ENCODE measurements around the gene UNC79. TPM values are rescaled to one million over a fixed set of nuclear protein-coding genes. Genes with fewer than 3 reads are reported as not detected.
"Not testable (repeated sequence)": the region's sequence is repeated elsewhere in the genome, so short reads cannot be mapped to it uniquely, and the experiment has no call there.

Gene UNC79
- polyA plus RNA-seq (2013, experiment 1 of 2), result 0.77 TPM
- polyA plus RNA-seq (2013, experiment 2 of 2), result 0.56 TPM

DNA sequence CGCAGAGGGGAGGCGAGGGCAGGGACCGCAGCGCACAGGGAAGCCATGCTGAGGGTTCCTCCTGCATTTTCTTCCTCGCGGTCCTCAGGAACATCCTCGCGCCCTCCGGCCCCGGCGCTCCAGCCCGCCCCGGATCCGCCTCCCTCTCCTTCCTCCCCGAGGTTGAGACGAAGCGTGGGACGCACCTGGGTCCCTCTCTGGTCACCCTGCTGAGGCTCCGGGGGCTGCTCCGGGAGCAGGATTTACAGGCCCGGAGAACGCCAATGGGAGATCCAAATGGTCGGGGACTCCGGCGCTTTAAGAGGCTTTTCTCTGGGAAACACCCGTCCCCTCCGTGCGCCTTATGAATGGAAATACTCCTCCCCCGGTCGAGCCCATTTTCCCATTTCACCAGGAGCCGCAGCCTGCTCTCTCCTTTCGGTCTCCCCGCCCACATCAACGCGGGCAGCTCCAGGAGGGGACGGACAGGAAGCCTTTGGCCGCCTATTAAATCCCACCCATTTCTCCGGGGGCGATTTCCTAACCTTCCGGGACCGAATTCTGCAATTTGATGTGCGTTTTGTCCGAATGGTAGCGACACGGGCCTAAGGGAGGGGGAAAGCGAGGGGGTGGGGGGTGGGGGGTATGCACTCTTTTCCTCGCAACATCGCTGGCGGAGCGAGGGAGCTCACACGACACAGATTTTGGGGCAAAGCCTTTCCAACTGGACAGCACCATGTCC is at the start of gene UNC79:
UNC79 (plus strand) TSS at position 625 of the 721 bp plus-strand sequence; CDS start at position 716, 91 bp downstream.
- H3K4me3 ChIP-seq (ENCODE audit: extremely low read depth, insufficient read depth, low read length, poor library complexity, severe bottlenecking), result peak within 1 kb of the TSS; percentile 40
- no peaks in the 10 kb centered on the region for H3K36me3 ChIP-seq (ENCODE audit: control insufficient read depth, insufficient read depth, low read length)
- H3K4me1 ChIP-seq (ENCODE audit: control insufficient read depth, insufficient read depth, low read length, poor library complexity, severe bottlenecking), result no peaks in the 10 kb centered on the region
- H3K9me3 ChIP-seq (ENCODE audit: control insufficient read depth, low read length), result no peaks in the 10 kb centered on the region
- WGBS, 2 experiments (ENCODE audit: insufficient coverage in 2 of 2), result 0 to 1% methylated on average over 17 to 35 of the region's 51 CpGs
- no peak within 1 kb of the TSS for H3K27ac ChIP-seq (ENCODE audit: low read depth, low read length, severe bottlenecking)

- Histone ChIP-seq H3K4me1 (ENCODE audit: control insufficient read depth, insufficient read depth, low read length, poor library complexity, severe bottlenecking) (no peaks in the 10 kb centered on the region), H3K4me3 (ENCODE audit: extremely low read depth, insufficient read depth, low read length, poor library complexity, severe bottlenecking) (no peak overlapping the region), H3K27ac (ENCODE audit: low read depth, low read length, severe bottlenecking) (no peak overlapping the region), H3K36me3 (ENCODE audit: control insufficient read depth, insufficient read depth, low read length) (no peaks in the 10 kb centered on the region), H3K9me3 (ENCODE audit: control insufficient read depth, low read length) (no peaks in the 10 kb centered on the region)
- WGBS, 2 experiments (ENCODE audit: insufficient coverage in 2 of 2), result 85 to 100% methylated on average over 1 of the region's 1 CpG
Observed at GRCh38 chr14:93381644-93382043, 49.1 kb upstream of the UNC79 start.

DNA sequence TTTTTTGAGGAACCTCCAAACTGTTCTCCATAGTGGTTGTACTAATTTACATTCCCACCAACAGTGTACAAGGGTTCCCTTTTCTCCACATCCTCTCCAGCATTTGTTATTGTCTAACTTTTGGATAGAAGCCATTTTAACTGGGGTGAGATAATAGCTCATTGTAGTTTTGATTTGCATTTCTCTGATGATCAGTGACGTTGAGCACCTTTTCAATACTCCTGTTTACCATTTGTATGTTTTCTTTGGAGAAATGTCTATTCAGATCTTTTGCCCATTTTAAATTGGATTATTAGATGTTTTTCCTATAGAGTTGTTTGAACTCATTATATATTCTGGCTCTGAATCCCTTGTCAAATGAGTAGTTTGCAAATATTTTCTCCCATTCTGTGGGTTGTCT is 46.5 kb upstream of the UNC79 start:
- H3K4me3 ChIP-seq (ENCODE audit: extremely low read depth, insufficient read depth, low read length, poor library complexity, severe bottlenecking); H3K4me1 ChIP-seq (ENCODE audit: control insufficient read depth, insufficient read depth, low read length, poor library complexity, severe bottlenecking); H3K27ac ChIP-seq (ENCODE audit: low read depth, low read length, severe bottlenecking); H3K36me3 ChIP-seq (ENCODE audit: control insufficient read depth, insufficient read depth, low read length); H3K9me3 ChIP-seq (ENCODE audit: control insufficient read depth, low read length): not testable (repeated sequence)
- 100% methylated on average over 1 of the region's 1 CpG; no CpG with 5 or more reads in 1 of the 2 experiments for WGBS, 2 experiments (ENCODE audit: insufficient coverage in 2 of 2)

- H3K27ac ChIP-seq (ENCODE audit: low read depth, low read length, severe bottlenecking), result no peak overlapping the region
- no peak overlapping the region for H3K4me3 ChIP-seq (ENCODE audit: extremely low read depth, insufficient read depth, low read length, poor library complexity, severe bottlenecking)
- H3K4me1 ChIP-seq (ENCODE audit: control insufficient read depth, insufficient read depth, low read length, poor library complexity, severe bottlenecking), result no peaks in the 10 kb centered on the region
- H3K36me3 ChIP-seq (ENCODE audit: control insufficient read depth, insufficient read depth, low read length), result no peaks in the 10 kb centered on the region
- no peaks in the 10 kb centered on the region for H3K9me3 ChIP-seq (ENCODE audit: control insufficient read depth, low read length)
Observed at GRCh38 chr14:93395231-93395630, 35.5 kb upstream of the UNC79 start.

GRCh38 chr14:93396456-93396855 is 34.3 kb upstream of the UNC79 start:
- no CpG with 5 or more reads among the region's 1 CpG for WGBS, 2 experiments (ENCODE audit: insufficient coverage in 2 of 2)
- Histone ChIP-seq H3K4me3 (ENCODE audit: extremely low read depth, insufficient read depth, low read length, poor library complexity, severe bottlenecking) (no peak overlapping the region), H3K4me1 (ENCODE audit: control insufficient read depth, insufficient read depth, low read length, poor library complexity, severe bottlenecking) (no peaks in the 10 kb centered on the region), H3K27ac (ENCODE audit: low read depth, low read length, severe bottlenecking) (no peak overlapping the region), H3K9me3 (ENCODE audit: control insufficient read depth, low read length) (no peaks in the 10 kb centered on the region), H3K36me3 (ENCODE audit: control insufficient read depth, insufficient read depth, low read length) (no peaks in the 10 kb centered on the region)

- Histone ChIP-seq H3K27ac (ENCODE audit: low read depth, low read length, severe bottlenecking) (no peak overlapping the region), H3K4me3 (ENCODE audit: extremely low read depth, insufficient read depth, low read length, poor library complexity, severe bottlenecking) (no peak overlapping the region), H3K4me1 (ENCODE audit: control insufficient read depth, insufficient read depth, low read length, poor library complexity, severe bottlenecking) (no peaks in the 10 kb centered on the region), H3K36me3 (ENCODE audit: control insufficient read depth, insufficient read depth, low read length) (no peaks in the 10 kb centered on the region), H3K9me3 (ENCODE audit: control insufficient read depth, low read length) (no peaks in the 10 kb centered on the region)
Observed at GRCh38 chr14:93398491-93398890, 32.2 kb upstream of the UNC79 start.

DNA sequence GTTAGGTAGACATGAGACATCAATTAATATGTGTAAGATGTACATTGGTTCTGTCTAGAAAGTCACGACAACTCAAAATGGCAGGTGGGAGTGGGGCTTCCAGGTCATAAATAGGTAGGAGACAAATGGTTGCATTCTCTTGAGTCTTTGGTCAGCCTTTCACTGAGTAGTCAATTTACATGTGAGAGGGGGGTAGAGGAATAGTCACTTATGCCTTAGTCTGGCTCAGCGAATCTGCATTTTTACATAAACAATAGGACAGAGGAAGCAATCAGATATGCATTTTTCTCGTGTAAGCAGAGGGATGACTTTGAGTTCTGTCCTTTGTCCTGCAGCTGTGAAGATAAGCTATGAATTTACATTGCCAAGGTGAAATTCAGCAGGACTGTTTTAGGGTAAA is 27.8 kb upstream of the UNC79 start:
- no peaks in the 10 kb centered on the region for H3K9me3 ChIP-seq (ENCODE audit: control insufficient read depth, low read length)
- no peak overlapping the region for H3K4me3 ChIP-seq (ENCODE audit: extremely low read depth, insufficient read depth, low read length, poor library complexity, severe bottlenecking)
- no peaks in the 10 kb centered on the region for H3K4me1 ChIP-seq (ENCODE audit: control insufficient read depth, insufficient read depth, low read length, poor library complexity, severe bottlenecking)
- 39 to 70% methylated on average over 1 to 3 of the region's 3 CpGs for WGBS, 2 experiments (ENCODE audit: insufficient coverage in 2 of 2)
- H3K27ac ChIP-seq (ENCODE audit: low read depth, low read length, severe bottlenecking), result no peak overlapping the region
- no peaks in the 10 kb centered on the region for H3K36me3 ChIP-seq (ENCODE audit: control insufficient read depth, insufficient read depth, low read length)

DNA sequence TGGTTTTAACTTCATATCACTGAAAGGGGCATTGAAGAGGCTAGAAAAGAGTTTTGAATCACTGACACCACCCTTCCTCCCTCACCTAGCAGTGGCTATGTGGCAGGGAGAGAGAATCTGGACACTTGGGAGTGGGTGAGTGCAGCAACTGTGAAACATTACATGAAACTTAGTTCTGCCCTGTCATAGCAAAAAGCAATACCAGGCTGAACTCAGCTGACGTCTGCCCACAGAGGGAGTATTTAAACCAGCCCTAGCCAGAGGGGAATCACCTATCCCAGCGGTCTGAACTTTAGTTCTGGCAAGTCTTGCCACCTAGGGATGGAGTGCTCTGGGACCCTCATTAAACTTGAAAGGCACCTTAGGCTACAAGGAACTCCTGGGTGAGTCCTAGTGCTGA is 20.7 kb upstream of the UNC79 start:
- Histone ChIP-seq H3K4me3 (ENCODE audit: extremely low read depth, insufficient read depth, low read length, poor library complexity, severe bottlenecking) (no peak overlapping the region), H3K36me3 (ENCODE audit: control insufficient read depth, insufficient read depth, low read length) (no peaks in the 10 kb centered on the region), H3K4me1 (ENCODE audit: control insufficient read depth, insufficient read depth, low read length, poor library complexity, severe bottlenecking) (no peaks in the 10 kb centered on the region), H3K9me3 (ENCODE audit: control insufficient read depth, low read length) (no peaks in the 10 kb centered on the region), H3K27ac (ENCODE audit: low read depth, low read length, severe bottlenecking) (no peak overlapping the region)
- 75 to 89% methylated on average over 2 of the region's 2 CpGs for WGBS, 2 experiments (ENCODE audit: insufficient coverage in 2 of 2)

GRCh38 chr14:93410893-93411292 is 19.8 kb upstream of the UNC79 start:
- H3K4me1 ChIP-seq (ENCODE audit: control insufficient read depth, insufficient read depth, low read length, poor library complexity, severe bottlenecking), result no peaks in the 10 kb centered on the region
- no peak overlapping the region for H3K27ac ChIP-seq (ENCODE audit: low read depth, low read length, severe bottlenecking)
- H3K36me3 ChIP-seq (ENCODE audit: control insufficient read depth, insufficient read depth, low read length), result no peaks in the 10 kb centered on the region
- 96% methylated on average over 3 of the region's 3 CpGs; no CpG with 5 or more reads in 1 of the 2 experiments for WGBS, 2 experiments (ENCODE audit: insufficient coverage in 2 of 2)
- H3K4me3 ChIP-seq (ENCODE audit: extremely low read depth, insufficient read depth, low read length, poor library complexity, severe bottlenecking), result no peak overlapping the region
- no peaks in the 10 kb centered on the region for H3K9me3 ChIP-seq (ENCODE audit: control insufficient read depth, low read length)

- H3K4me1 ChIP-seq (ENCODE audit: control insufficient read depth, insufficient read depth, low read length, poor library complexity, severe bottlenecking); H3K27ac ChIP-seq (ENCODE audit: low read depth, low read length, severe bottlenecking); H3K4me3 ChIP-seq (ENCODE audit: extremely low read depth, insufficient read depth, low read length, poor library complexity, severe bottlenecking); H3K9me3 ChIP-seq (ENCODE audit: control insufficient read depth, low read length); H3K36me3 ChIP-seq (ENCODE audit: control insufficient read depth, insufficient read depth, low read length): not testable (repeated sequence)
- no CpG with 5 or more reads among the region's 1 CpG for WGBS, 2 experiments (ENCODE audit: insufficient coverage in 2 of 2)
Observed at GRCh38 chr14:93425136-93425535, 5.6 kb upstream of the UNC79 start.

GRCh38 chr14:93426750-93427149 is 4.0 kb upstream of the UNC79 start:
- no peak overlapping the region for H3K4me3 ChIP-seq (ENCODE audit: extremely low read depth, insufficient read depth, low read length, poor library complexity, severe bottlenecking)
- H3K27ac ChIP-seq (ENCODE audit: low read depth, low read length, severe bottlenecking), result no peak overlapping the region
- H3K4me1 ChIP-seq (ENCODE audit: control insufficient read depth, insufficient read depth, low read length, poor library complexity, severe bottlenecking), result no peaks in the 10 kb centered on the region
- no peaks in the 10 kb centered on the region for H3K36me3 ChIP-seq (ENCODE audit: control insufficient read depth, insufficient read depth, low read length)
- H3K9me3 ChIP-seq (ENCODE audit: control insufficient read depth, low read length), result no peaks in the 10 kb centered on the region
